Fibroblast of villous mesenchyme (primary cell): ENCODE measurements around the gene RDX. TPM values are rescaled to one million over a fixed set of nuclear protein-coding genes. Genes with fewer than 3 reads are reported as not detected.

ENCODE experiments used
- DNase-seq: peaks from one replicate; pipeline ENCODE4 v3.0.0-alpha.2; 2010; ENCODE audit warnings: low read depth
- H3K4me3 ChIP-seq: 2 replicates; pipeline ENCODE4 v1.5.1; 2011; ENCODE audit warnings: low read depth, mild to moderate bottlenecking, low read length
- total RNA-seq: library from RNA; depleted of rRNA; stranded (reverse); fragments of >200 nt; gene quantifications from 2 replicates; pipeline ENCODE4 v1.2.3, GENCODE V29; 2012
- TF ChIP-seq, protein P1 (sequence below): IDR thresholded peaks from 2 replicates; pipeline ENCODE4 v1.5.1; 2012; ENCODE audit warnings: low read depth, mild to moderate bottlenecking, low read length; ENCODE audit not compliant: insufficient read depth

Gene RDX
- total RNA-seq, 1 donor: 84.2 TPM

DNA sequence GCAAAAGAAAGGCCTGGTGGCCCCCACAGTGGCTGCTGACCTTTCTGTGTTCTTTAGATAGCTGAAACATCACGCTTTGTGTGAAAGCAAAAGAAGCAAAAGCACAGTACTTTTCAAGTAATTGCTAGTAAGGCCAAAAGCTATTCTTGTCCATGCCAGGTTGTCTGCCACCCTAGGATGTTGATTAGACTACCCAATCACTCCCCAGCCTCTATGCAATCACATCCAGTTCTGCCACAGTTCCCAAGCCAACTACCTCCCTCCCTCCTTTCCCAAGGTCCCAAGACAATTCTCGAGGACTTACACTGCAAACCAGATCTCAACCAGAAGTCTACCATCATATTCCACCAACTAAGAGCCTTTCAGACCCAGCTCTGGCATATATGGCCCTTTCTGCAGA lies 46.2 kb downstream of the RDX start:
- TF ChIP-seq, protein P1, sequence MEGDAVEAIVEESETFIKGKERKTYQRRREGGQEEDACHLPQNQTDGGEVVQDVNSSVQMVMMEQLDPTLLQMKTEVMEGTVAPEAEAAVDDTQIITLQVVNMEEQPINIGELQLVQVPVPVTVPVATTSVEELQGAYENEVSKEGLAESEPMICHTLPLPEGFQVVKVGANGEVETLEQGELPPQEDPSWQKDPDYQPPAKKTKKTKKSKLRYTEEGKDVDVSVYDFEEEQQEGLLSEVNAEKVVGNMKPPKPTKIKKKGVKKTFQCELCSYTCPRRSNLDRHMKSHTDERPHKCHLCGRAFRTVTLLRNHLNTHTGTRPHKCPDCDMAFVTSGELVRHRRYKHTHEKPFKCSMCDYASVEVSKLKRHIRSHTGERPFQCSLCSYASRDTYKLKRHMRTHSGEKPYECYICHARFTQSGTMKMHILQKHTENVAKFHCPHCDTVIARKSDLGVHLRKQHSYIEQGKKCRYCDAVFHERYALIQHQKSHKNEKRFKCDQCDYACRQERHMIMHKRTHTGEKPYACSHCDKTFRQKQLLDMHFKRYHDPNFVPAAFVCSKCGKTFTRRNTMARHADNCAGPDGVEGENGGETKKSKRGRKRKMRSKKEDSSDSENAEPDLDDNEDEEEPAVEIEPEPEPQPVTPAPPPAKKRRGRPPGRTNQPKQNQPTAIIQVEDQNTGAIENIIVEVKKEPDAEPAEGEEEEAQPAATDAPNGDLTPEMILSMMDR: no peak
- DNase-seq: no peak
- H3K4me3 ChIP-seq: no peak overlapping the region

DNA sequence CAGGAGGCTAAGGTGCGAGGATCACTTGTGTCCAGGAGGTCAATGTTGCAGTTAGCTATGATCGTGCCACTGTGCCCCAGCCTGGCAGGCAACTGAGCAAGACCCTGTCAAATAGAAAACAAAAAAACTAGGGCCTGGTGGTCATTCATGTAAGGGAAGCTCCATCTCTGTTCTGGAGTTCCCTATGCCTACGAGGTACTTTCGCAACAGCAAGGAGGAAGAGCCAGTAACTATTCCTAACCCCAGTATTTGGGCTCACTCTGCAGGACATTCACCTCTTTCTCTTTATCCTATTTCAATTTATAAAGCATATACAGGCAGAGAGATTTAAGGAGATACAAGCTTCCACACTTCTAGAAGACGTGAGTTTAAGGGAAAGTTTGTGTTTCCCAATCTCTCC lies 46.6 kb downstream of the RDX start:
- TF ChIP-seq, protein P1: no peak
- DNase-seq: no peak
- no peak overlapping the region for H3K4me3 ChIP-seq

DNA sequence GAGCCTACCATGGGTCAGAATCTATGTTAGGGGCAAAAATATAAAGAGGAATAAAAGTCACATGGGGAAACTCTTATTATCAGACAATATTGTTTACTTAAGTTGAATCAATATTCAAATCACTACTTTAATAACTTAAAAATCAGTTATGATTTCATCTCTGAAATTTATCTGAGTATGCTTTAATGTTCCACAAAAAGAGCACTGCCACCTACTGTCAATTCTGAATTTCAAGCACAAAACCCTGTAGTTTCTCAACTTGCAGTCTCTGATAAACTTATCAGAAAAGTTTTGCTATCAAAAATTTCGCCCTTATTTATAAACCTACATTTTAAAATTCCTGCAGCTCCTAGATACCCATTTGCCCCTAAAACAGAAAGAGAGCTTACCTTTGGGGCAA lies 47.3 kb downstream of the RDX start:
- DNase-seq: no peak
- H3K4me3 ChIP-seq: no peak overlapping the region
- TF ChIP-seq, protein P1: peak; percentile 22

DNA sequence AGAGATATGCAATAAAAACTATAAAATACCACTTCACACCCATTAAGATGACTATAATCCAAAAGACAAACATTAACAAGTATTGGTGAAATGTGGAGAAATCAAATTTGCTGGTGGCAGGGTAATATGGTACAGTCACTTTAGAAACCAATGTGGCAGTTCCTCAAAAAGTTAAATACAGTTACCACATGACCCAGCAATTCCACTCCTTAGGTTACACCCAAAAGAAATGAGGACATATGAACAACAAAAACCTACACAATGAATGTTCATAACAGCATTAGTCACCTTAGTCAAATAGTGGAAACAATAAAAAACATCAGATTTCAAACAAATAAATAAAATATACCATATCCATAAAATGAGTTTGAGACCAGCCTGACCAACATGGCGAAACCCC lies 52.6 kb downstream of the RDX start:
- DNase-seq: no peak
- TF ChIP-seq, protein P1: no peak

DNA sequence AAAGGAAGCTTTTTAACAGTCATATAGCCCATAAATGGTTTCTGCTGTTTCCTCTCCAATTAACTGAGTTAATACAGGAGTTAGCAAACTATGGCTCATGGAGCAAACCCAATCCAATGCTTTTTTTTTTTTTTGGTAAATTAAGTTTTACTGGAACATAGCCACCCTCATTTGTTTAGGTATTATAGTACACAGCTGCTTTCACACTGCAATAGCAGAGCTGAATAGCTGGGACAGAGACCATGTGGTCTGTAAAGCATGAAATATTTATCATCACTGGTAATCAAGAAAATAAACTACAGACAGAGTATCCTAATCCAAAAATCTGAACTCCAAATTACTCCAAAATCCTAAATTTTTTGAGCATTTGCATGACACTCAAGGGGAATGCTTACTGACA lies 53.7 kb downstream of the RDX start:
- DNase-seq: peak; percentile 10
- no peak overlapping the region for H3K4me3 ChIP-seq
- TF ChIP-seq, protein P1: no peak

More for the DNA sequence above, 52.6 kb downstream of the RDX start:
- no peak overlapping the region for H3K4me3 ChIP-seq

DNA sequence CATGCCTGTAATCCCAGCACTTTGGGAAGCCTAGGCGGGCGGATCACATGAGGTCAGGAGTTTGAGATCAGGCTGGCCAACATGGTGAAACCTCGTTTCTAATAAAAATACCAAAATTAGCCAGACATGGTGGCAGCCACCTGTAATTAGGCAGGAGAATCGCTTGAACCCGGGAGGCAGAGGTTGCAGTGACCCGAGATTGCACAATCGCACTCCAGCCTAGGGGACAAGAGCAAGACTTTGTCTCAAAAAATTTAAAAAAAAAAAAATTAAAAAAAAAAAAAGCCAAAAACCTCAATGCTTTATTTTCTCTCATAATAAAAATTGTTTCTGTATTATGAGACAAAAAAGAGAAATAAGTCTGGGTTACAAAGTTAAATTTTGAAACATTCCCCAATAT lies 54.2 kb downstream of the RDX start:
- DNase-seq: no peak
- no peak overlapping the region for H3K4me3 ChIP-seq
- TF ChIP-seq, protein P1: no peak

DNA sequence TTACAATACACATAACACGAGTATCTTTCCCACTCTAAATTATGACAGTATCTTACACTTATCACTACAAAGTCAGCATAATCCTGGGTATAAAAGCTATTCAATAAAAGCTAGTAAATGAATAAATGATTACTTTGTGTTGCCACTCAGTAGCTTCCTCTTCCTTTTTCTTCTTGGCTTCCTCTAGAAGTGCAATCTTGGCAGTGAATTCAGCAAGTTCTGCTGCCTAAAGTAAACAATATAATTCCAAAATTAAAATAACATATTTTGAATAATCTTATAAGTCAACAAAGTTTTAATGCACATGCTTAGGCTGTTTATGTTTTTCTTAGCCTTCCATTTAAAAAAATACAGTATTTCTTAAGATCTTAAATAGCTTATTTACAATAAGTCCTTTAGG lies 60.4 kb downstream of the RDX start:
- no peak overlapping the region for H3K4me3 ChIP-seq
- no peak for DNase-seq
- TF ChIP-seq, protein P1: no peak
